HUES64 (cell line): ENCODE results near the gene MYLK. TPM values are rescaled to one million over a fixed set of nuclear protein-coding genes. Genes with fewer than 3 reads are reported as not detected.

Experiments
- H3K27ac ChIP-seq: 2 replicates; pipeline ENCODE4 v1.7.0; 2013; ENCODE audit warnings: low read depth, low read length, inconsistent platforms
- H3K27me3 ChIP-seq: 2 replicates; pipeline ENCODE4 v1.6.1; 2013; ENCODE audit warnings: mild to moderate bottlenecking, low read length; ENCODE audit not compliant: insufficient read depth
- H3K36me3 ChIP-seq: 2 replicates; pipeline ENCODE4 v1.6.1; 2013; ENCODE audit warnings: mild to moderate bottlenecking, low read length; ENCODE audit not compliant: insufficient read depth
- H3K4me1 ChIP-seq: 2 replicates; pipeline ENCODE4 v1.6.1; 2013; ENCODE audit warnings: mild to moderate bottlenecking, low read length, moderate library complexity; ENCODE audit not compliant: insufficient read depth
- H3K4me3 ChIP-seq: 2 replicates; pipeline ENCODE4 v1.5.1; 2013; ENCODE audit warnings: mild to moderate bottlenecking, low read length, moderate library complexity
- H3K9ac ChIP-seq: 2 replicates; pipeline ENCODE4 v1.6.1; 2013; ENCODE audit warnings: mild to moderate bottlenecking, low read depth, low read length
- H3K9me3 ChIP-seq: 2 replicates; pipeline ENCODE4 v1.6.1; 2013; ENCODE audit warnings: low read depth, low read length; ENCODE audit not compliant: insufficient read depth
- WGBS: fragments of 150-250, 120-280 bp; methylation state at CpG from one replicate; pipeline ENCODE4 v1.1.7; 2013; ENCODE audit warnings: missing lambda C conversion rate; 5-methylcytosine and 5-hydroxymethylcytosine counted together
- polyA plus RNA-seq, 2 experiments: library from polyadenylated mRNA; stranded (reverse); fragments of 50-300 nt; gene quantifications; one replicate each; pipeline ENCODE4 v1.2.3, GENCODE V29; 2013

The MYLK gene
- polyA plus RNA-seq (2013, experiment 1 of 2), result 6.1 TPM
- 9.9 TPM for polyA plus RNA-seq (2013, experiment 2 of 2)

GRCh38 chr3:123884203-123884831 is at the start of gene MYLK:
Gene MYLK, minus strand, starts transcription at chr3:123884332. Its CDS starts 90,491 bp downstream, at chr3:123793841.
- Histone ChIP-seq H3K4me1 (peaks cover 6% of the 10 kb centered on the region), H3K9me3 (no peaks in the 10 kb centered on the region), H3K27ac (peak within 1 kb of the TSS; percentile 65; the same call in 1 of the 2 replicates), H3K4me3 (peak within 1 kb of the TSS; percentile 77), H3K36me3 (no peaks in the 10 kb centered on the region), H3K27me3 (peaks cover 20% of the 10 kb centered on the region), H3K9ac (peak within 1 kb of the TSS; percentile 70)
- under 1% methylated on average over 62 of the region's 70 CpGs for WGBS

GRCh38 chr3:123930445-123930844 is 46.3 kb upstream of the MYLK start:
- no peaks in the 10 kb centered on the region for H3K9me3 ChIP-seq
- no peaks in the 10 kb centered on the region for H3K4me1 ChIP-seq
- no peaks in the 10 kb centered on the region for H3K27me3 ChIP-seq
- no peak overlapping the region for H3K9ac ChIP-seq
- no peak overlapping the region for H3K27ac ChIP-seq
- no peak overlapping the region for H3K4me3 ChIP-seq
- peaks cover 90% of the 10 kb centered on the region for H3K36me3 ChIP-seq

GRCh38 chr3:123929325-123929724 is 45.2 kb upstream of the MYLK start:
- peaks cover 90% of the 10 kb centered on the region for H3K36me3 ChIP-seq
- no peak overlapping the region for H3K9ac ChIP-seq

GRCh38 chr3:123926396-123926795 is 42.3 kb upstream of the MYLK start:
- H3K9ac ChIP-seq, result no peak overlapping the region
- no peak overlapping the region for H3K4me3 ChIP-seq
- no peak overlapping the region for H3K27ac ChIP-seq
- H3K4me1 ChIP-seq, result no peaks in the 10 kb centered on the region
- peaks cover 82% of the 10 kb centered on the region for H3K36me3 ChIP-seq
- no peaks in the 10 kb centered on the region; the same call in 1 of the 2 replicates for H3K9me3 ChIP-seq
- no peaks in the 10 kb centered on the region for H3K27me3 ChIP-seq

More at GRCh38 chr3:123929325-123929724, 45.2 kb upstream of the MYLK start:
- no peaks in the 10 kb centered on the region for H3K9me3 ChIP-seq
- H3K4me1 ChIP-seq, result no peaks in the 10 kb centered on the region
- 90% methylated on average over 9 of the region's 9 CpGs for WGBS
- no peak overlapping the region for H3K27ac ChIP-seq
- H3K4me3 ChIP-seq, result no peak overlapping the region
- H3K27me3 ChIP-seq, result no peaks in the 10 kb centered on the region

GRCh38 chr3:123920868-123921267 is 36.7 kb upstream of the MYLK start:
- Histone ChIP-seq H3K27me3 (no peaks in the 10 kb centered on the region), H3K4me1 (no peaks in the 10 kb centered on the region), H3K36me3 (peaks cover 73% of the 10 kb centered on the region), H3K9me3 (peaks cover 14% of the 10 kb centered on the region; the same call in 1 of the 2 replicates), H3K9ac (no peak overlapping the region), H3K27ac (no peak overlapping the region), H3K4me3 (no peak overlapping the region)

GRCh38 chr3:123920383-123920782 is 36.3 kb upstream of the MYLK start:
- Histone ChIP-seq H3K4me3 (no peak overlapping the region), H3K9me3 (peaks cover 14% of the 10 kb centered on the region; the same call in 1 of the 2 replicates), H3K9ac (no peak overlapping the region), H3K36me3 (peaks cover 73% of the 10 kb centered on the region), H3K4me1 (no peaks in the 10 kb centered on the region), H3K27ac (no peak overlapping the region), H3K27me3 (no peaks in the 10 kb centered on the region)
- WGBS, result 95% methylated on average over 1 of the region's 1 CpG

- H3K36me3 ChIP-seq, result peaks cover 74% of the 10 kb centered on the region
- WGBS, result 94% methylated on average over 3 of the region's 3 CpGs
- no peaks in the 10 kb centered on the region for H3K4me1 ChIP-seq
- H3K27ac ChIP-seq, result no peak overlapping the region
- no peak overlapping the region for H3K9ac ChIP-seq
- no peaks in the 10 kb centered on the region for H3K27me3 ChIP-seq
- H3K4me3 ChIP-seq, result no peak overlapping the region
- H3K9me3 ChIP-seq, result peaks cover 14% of the 10 kb centered on the region; the same call in 1 of the 2 replicates
Measured at GRCh38 chr3:123919353-123919752, 35.2 kb upstream of the MYLK start.

- no peaks in the 10 kb centered on the region for H3K27me3 ChIP-seq
- WGBS, result 89% methylated on average over 5 of the region's 5 CpGs
- H3K36me3 ChIP-seq, result peaks cover 42% of the 10 kb centered on the region
- H3K4me1 ChIP-seq, result no peaks in the 10 kb centered on the region
- no peak overlapping the region for H3K4me3 ChIP-seq
- no peaks in the 10 kb centered on the region for H3K9me3 ChIP-seq
- no peak overlapping the region for H3K27ac ChIP-seq
- H3K9ac ChIP-seq, result no peak overlapping the region
Measured at GRCh38 chr3:123914829-123915228, 30.7 kb upstream of the MYLK start.

GRCh38 chr3:123909785-123910184 is 25.7 kb upstream of the MYLK start:
- H3K9me3 ChIP-seq, result no peaks in the 10 kb centered on the region
- peaks cover 7% of the 10 kb centered on the region for H3K36me3 ChIP-seq
- H3K9ac ChIP-seq, result no peak overlapping the region
- H3K4me1 ChIP-seq, result no peaks in the 10 kb centered on the region
- no peak overlapping the region for H3K4me3 ChIP-seq
- no peak overlapping the region for H3K27ac ChIP-seq
- no peaks in the 10 kb centered on the region for H3K27me3 ChIP-seq
- 100% methylated on average over 2 of the region's 2 CpGs for WGBS

- 91% methylated on average over 1 of the region's 2 CpGs for WGBS
- Histone ChIP-seq H3K4me1 (no peaks in the 10 kb centered on the region), H3K4me3 (no peak overlapping the region), H3K36me3 (no peaks in the 10 kb centered on the region), H3K27me3 (no peaks in the 10 kb centered on the region), H3K27ac (no peak overlapping the region), H3K9ac (no peak overlapping the region), H3K9me3 (no peaks in the 10 kb centered on the region)
Measured at GRCh38 chr3:123907720-123908119, 23.6 kb upstream of the MYLK start.

GRCh38 chr3:123899300-123899865 is 15.3 kb upstream of the MYLK start:
- Histone ChIP-seq H3K27me3 (no peaks in the 10 kb centered on the region), H3K9me3 (0 out of 2 replicates have a peak, but pooled peaks cover under 1% of the 10 kb centered on the region), H3K4me3 (no peak overlapping the region), H3K4me1 (no peaks in the 10 kb centered on the region), H3K27ac (no peak overlapping the region), H3K9ac (no peak overlapping the region), H3K36me3 (no peaks in the 10 kb centered on the region)
- 87% methylated on average over 5 of the region's 5 CpGs for WGBS
